ENCODE measurements around the gene SPATA16.

GRCh38 chr3:172846706-172847105 is 294.3 kb downstream of the SPATA16 start:
- TF ChIP-seq CTCF (IDR thresholded peaks at IDR 0.05) (no peak), POLR2AphosphoS5 (IDR thresholded peaks at IDR 0.05) (no peak), POLR2A (IDR thresholded peaks at IDR 0.05) (no peak)

Data from sigmoid colon (tissue), 4 donors.